ENCODE results near the gene TRABD2B. TPM values are rescaled to one million over a fixed set of nuclear protein-coding genes. Genes with fewer than 3 reads are reported as not detected.

TRABD2B gene
- total RNA-seq, 1 donor = not detected

DNA sequence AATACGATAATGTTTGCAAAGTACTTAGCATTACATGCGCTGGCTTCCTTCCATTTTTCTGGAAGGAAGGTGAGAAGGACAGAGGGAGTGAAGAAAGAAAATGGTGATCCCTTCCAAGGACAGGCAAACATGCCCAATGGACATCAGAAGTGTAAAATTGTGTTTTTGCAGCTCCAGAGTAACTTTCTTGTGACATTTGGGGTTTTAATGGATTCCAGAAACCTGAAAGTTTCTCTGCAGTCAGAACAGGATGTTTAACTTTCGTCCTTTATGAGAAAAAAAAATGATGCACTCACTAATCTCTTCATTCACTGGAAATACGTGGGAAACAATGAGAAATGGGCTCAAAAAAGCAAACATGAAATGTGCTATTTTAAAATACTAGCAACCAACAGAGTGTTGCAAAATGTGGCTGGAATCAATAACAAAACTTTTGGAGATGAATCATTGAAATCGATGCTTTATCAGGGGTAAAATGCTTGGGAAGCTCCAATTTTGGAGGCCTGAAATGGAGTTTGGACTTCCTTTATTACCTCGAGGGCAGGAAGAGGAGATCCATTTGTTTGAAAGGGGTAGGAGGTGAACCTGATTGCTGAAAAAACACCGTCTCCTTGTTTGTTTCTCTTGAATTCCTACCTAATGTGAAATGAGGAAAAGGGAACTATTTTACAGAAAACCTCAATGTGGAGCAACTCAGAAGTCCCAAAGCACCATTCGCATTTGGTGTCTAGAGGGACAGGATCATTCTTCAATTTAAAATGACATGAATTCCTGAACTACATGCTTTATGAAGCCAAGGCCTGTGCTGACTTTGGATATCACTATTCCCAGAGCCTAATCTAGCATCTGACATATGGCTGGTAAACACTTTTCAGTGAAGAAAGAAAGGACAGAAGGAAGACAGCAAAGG is 129.5 kb downstream of the TRABD2B start:
- no peaks in the 10 kb centered on the region for H3K27me3 ChIP-seq (ENCODE audit: insufficient read depth, low read length)
- H3K4me1 ChIP-seq (ENCODE audit: insufficient read depth, low read length) = no peaks in the 10 kb centered on the region

GRCh38 chr1:47866601-47867437 is 130.4 kb downstream of the TRABD2B start:
- no peaks in the 10 kb centered on the region for H3K9me3 ChIP-seq (ENCODE audit: low read depth, low read length)
- H3K4me3 ChIP-seq (ENCODE audit: low read length) = no peak overlapping the region
- H3K27me3 ChIP-seq (ENCODE audit: insufficient read depth, low read length) = no peaks in the 10 kb centered on the region
- H3K4me1 ChIP-seq (ENCODE audit: insufficient read depth, low read length) = no peaks in the 10 kb centered on the region

More for the DNA sequence above, 129.5 kb downstream of the TRABD2B start:
- no peaks in the 10 kb centered on the region for H3K9me3 ChIP-seq (ENCODE audit: low read depth, low read length)
- H3K4me3 ChIP-seq (ENCODE audit: low read length) = no peak overlapping the region

GRCh38 chr1:47865881-47866535 is 131.2 kb downstream of the TRABD2B start:
- Histone ChIP-seq H3K27me3 (ENCODE audit: insufficient read depth, low read length) (no peaks in the 10 kb centered on the region), H3K9me3 (ENCODE audit: low read depth, low read length) (no peaks in the 10 kb centered on the region), H3K4me1 (ENCODE audit: insufficient read depth, low read length) (no peaks in the 10 kb centered on the region), H3K4me3 (ENCODE audit: low read length) (no peak overlapping the region)

DNA sequence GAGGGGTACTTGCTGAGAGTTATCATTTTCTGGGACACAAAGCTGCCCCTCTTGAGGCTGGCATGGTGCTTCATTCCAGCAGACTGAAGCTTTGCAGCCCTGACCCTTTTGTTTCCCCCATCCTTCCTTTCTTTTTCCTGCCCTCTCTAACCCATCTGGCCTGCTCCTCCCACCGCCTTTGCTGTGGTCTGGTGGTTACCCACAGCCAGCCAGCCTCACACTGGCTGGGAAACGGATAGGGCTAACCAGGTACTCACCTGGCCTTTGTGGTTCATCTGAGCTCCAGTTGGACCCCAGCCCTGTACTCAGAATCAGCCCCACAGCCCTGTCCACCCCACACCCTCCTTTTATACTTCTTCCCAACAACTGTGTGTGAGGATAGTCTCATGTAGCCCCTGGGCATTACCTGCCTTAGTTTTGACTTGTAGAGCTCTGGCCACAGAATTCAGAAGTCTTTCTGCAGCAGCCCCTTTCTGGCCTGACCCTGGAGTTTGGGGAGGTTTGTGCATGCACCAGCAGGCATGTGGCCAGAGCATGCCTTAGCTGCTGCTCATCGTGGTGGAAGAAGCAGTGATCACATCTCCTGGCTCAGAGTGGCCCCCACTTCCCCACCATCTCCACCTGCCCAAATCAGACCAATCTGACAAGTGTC is 138.0 kb downstream of the TRABD2B start:
- no peak overlapping the region for H3K4me3 ChIP-seq (ENCODE audit: low read length)
- H3K4me1 ChIP-seq (ENCODE audit: insufficient read depth, low read length) = no peaks in the 10 kb centered on the region
- no peaks in the 10 kb centered on the region for H3K27me3 ChIP-seq (ENCODE audit: insufficient read depth, low read length)
- H3K9me3 ChIP-seq (ENCODE audit: low read depth, low read length) = no peaks in the 10 kb centered on the region

- no peaks in the 10 kb centered on the region for H3K9me3 ChIP-seq (ENCODE audit: low read depth, low read length)
- H3K4me3 ChIP-seq (ENCODE audit: low read length) = no peak overlapping the region
- no peaks in the 10 kb centered on the region for H3K4me1 ChIP-seq (ENCODE audit: insufficient read depth, low read length)
- no peaks in the 10 kb centered on the region for H3K27me3 ChIP-seq (ENCODE audit: insufficient read depth, low read length)
Measured at GRCh38 chr1:47856996-47857395, 140.2 kb downstream of the TRABD2B start.

- Histone ChIP-seq H3K27me3 (ENCODE audit: insufficient read depth, low read length) (no peaks in the 10 kb centered on the region), H3K4me3 (ENCODE audit: low read length) (no peak overlapping the region), H3K4me1 (ENCODE audit: insufficient read depth, low read length) (no peaks in the 10 kb centered on the region), H3K9me3 (ENCODE audit: low read depth, low read length) (no peaks in the 10 kb centered on the region)
Measured at GRCh38 chr1:47855230-47855629, 142.0 kb downstream of the TRABD2B start.

DNA sequence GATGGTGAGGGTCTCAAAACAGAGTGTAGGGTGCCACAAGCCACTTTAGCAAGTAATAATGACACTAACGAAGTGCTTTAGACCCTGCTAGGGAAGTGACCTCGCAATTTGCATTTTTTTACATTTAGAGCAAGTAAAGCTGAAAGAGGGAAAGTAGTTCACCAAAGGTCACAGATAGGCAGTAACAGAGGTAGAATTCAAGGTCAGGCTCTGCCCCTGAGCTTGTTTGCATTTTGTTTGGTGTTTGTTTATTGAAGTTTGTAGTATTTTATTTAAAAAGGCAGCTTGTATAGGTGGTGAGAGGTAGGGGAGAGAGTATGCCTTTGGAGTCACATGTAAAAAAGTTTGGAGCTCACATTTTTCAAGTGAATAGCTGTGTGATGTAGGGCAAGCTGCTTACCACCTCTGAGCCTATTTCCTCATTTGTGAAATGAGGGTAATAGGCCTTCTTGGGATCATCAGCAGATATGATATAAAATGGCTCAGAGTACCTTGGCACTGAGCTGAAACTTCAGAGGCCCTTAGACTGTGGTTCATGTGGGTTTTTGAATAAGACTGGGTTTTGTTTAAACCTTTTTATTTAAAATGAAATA is 142.5 kb downstream of the TRABD2B start:
- Histone ChIP-seq H3K4me1 (ENCODE audit: insufficient read depth, low read length) (no peaks in the 10 kb centered on the region), H3K4me3 (ENCODE audit: low read length) (no peak overlapping the region), H3K9me3 (ENCODE audit: low read depth, low read length) (no peaks in the 10 kb centered on the region), H3K27me3 (ENCODE audit: insufficient read depth, low read length) (no peaks in the 10 kb centered on the region)

GRCh38 chr1:47853852-47854251 is 143.3 kb downstream of the TRABD2B start:
- H3K4me1 ChIP-seq (ENCODE audit: insufficient read depth, low read length) = no peaks in the 10 kb centered on the region
- no peak overlapping the region for H3K4me3 ChIP-seq (ENCODE audit: low read length)
- H3K9me3 ChIP-seq (ENCODE audit: low read depth, low read length) = no peaks in the 10 kb centered on the region
- no peaks in the 10 kb centered on the region for H3K27me3 ChIP-seq (ENCODE audit: insufficient read depth, low read length)

- H3K9me3 ChIP-seq (ENCODE audit: low read depth, low read length) = no peaks in the 10 kb centered on the region
- H3K27me3 ChIP-seq (ENCODE audit: insufficient read depth, low read length) = no peaks in the 10 kb centered on the region
- no peak overlapping the region for H3K4me3 ChIP-seq (ENCODE audit: low read length)
- no peaks in the 10 kb centered on the region for H3K4me1 ChIP-seq (ENCODE audit: insufficient read depth, low read length)
Measured at GRCh38 chr1:47853059-47853458, 144.1 kb downstream of the TRABD2B start.

- H3K9me3 ChIP-seq (ENCODE audit: low read depth, low read length) = no peaks in the 10 kb centered on the region
- H3K4me1 ChIP-seq (ENCODE audit: insufficient read depth, low read length) = no peaks in the 10 kb centered on the region
- no peaks in the 10 kb centered on the region for H3K27me3 ChIP-seq (ENCODE audit: insufficient read depth, low read length)
- H3K4me3 ChIP-seq (ENCODE audit: low read length) = no peak overlapping the region
Measured at GRCh38 chr1:47852006-47852718, 145.0 kb downstream of the TRABD2B start.

DNA sequence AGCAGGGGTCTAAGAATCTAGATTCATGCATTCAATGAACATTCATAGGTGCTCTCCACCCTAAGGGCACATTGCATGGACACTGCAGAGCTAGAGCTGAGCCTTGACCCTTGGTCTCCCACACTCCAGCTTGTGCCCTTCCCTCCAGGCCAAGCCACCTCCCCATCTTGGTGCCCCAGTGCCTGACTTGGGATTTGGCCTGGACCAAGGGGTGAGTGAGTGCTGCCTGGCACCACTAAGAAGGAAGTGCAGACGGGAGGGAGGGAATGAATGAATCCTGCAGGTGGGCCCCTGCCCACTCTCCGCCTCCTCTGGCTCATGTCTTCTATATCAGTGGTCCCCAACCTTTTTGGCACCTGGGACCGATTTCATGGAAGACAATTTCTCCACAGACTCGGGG is 146.7 kb downstream of the TRABD2B start:
- no peaks in the 10 kb centered on the region for H3K9me3 ChIP-seq (ENCODE audit: low read depth, low read length)
- H3K27me3 ChIP-seq (ENCODE audit: insufficient read depth, low read length) = no peaks in the 10 kb centered on the region
- no peak overlapping the region for H3K4me3 ChIP-seq (ENCODE audit: low read length)
- H3K4me1 ChIP-seq (ENCODE audit: insufficient read depth, low read length) = no peaks in the 10 kb centered on the region

DNA sequence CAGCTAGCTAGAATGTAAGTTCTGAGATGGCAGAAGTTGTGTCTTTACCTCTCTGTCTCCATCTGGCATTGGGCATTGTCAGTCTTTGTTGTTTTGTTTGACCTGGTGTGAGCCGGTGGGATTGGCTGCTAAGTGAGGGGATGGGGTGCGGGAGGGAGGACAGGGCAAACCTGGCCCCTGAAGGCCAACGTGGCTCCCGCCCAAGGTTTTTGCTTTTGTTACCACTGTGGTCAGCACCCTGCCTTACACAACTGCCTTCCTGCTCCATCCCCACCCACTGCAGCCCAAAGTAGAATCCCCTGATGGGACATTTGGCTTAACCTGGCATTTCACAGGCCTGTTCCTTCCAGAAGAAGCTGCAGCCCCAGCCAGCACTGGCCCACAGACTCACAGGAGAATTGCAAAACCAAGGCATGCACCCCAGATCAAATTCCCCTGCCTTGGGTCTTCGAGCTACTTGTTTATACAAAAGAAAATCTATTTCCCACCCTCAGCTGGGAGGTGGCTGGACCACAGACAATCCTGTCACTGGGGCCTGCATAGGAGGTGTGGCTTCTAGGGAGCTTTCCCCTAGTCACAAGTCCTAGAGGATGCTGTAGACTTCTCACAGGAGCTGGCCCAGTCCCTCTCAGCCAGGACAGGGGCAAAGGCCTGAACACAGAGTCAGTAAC is 147.5 kb downstream of the TRABD2B start:
- no peaks in the 10 kb centered on the region for H3K9me3 ChIP-seq (ENCODE audit: low read depth, low read length)
- H3K27me3 ChIP-seq (ENCODE audit: insufficient read depth, low read length) = no peaks in the 10 kb centered on the region
- H3K4me3 ChIP-seq (ENCODE audit: low read length) = no peak overlapping the region
- H3K4me1 ChIP-seq (ENCODE audit: insufficient read depth, low read length) = no peaks in the 10 kb centered on the region

- no peaks in the 10 kb centered on the region for H3K4me1 ChIP-seq (ENCODE audit: insufficient read depth, low read length)
- H3K4me3 ChIP-seq (ENCODE audit: low read length) = no peak overlapping the region
- H3K27me3 ChIP-seq (ENCODE audit: insufficient read depth, low read length) = no peaks in the 10 kb centered on the region
- no peaks in the 10 kb centered on the region for H3K9me3 ChIP-seq (ENCODE audit: low read depth, low read length)
Measured at GRCh38 chr1:47849005-47849521, 148.1 kb downstream of the TRABD2B start.
